Fibroblast of villous mesenchyme (primary cell): ENCODE results near the gene PRR16. TPM values are rescaled to one million over a fixed set of nuclear protein-coding genes. Genes with fewer than 3 reads are reported as not detected.
A peak's percentile ranks its signal among the peaks of the same experiment; 100 is the strongest.

ENCODE experiments used
- DNase-seq: peaks from one replicate; pipeline ENCODE4 v3.0.0-alpha.2; 2010; ENCODE audit warnings: low read depth
- H3K4me3 ChIP-seq: 2 replicates; pipeline ENCODE4 v1.5.1; 2011; ENCODE audit warnings: low read depth, mild to moderate bottlenecking, low read length
- total RNA-seq: library from RNA; depleted of rRNA; stranded (reverse); fragments of >200 nt; gene quantifications from 2 replicates; pipeline ENCODE4 v1.2.3, GENCODE V29; 2012
- TF ChIP-seq, protein P1 (sequence below): IDR thresholded peaks from 2 replicates; pipeline ENCODE4 v1.5.1; 2012; ENCODE audit warnings: low read depth, mild to moderate bottlenecking, low read length; ENCODE audit not compliant: insufficient read depth

Gene PRR16
- total RNA-seq, 1 donor: 22.0 TPM

DNA sequence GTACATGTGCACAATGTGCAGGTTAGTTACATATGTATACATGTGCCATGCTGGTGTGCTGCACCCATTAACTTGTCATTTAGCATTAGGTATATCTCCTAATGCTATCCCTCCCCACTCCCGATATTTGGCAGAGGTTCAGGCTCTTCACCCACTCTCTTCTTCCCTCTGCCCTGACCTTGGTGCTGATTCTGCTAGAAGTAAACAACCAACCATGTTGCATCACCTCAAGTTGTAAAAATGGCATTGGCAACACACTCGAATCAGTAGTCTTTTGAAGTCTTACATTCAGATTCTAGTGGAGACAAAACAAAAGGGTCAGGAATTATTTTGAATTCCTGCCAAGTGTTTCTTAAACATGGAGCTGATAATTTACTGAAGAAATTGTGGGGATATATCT is 40.0 kb downstream of the PRR16 start:
- DNase-seq: no peak
- H3K4me3 ChIP-seq: no peak overlapping the region
- TF ChIP-seq, protein P1, sequence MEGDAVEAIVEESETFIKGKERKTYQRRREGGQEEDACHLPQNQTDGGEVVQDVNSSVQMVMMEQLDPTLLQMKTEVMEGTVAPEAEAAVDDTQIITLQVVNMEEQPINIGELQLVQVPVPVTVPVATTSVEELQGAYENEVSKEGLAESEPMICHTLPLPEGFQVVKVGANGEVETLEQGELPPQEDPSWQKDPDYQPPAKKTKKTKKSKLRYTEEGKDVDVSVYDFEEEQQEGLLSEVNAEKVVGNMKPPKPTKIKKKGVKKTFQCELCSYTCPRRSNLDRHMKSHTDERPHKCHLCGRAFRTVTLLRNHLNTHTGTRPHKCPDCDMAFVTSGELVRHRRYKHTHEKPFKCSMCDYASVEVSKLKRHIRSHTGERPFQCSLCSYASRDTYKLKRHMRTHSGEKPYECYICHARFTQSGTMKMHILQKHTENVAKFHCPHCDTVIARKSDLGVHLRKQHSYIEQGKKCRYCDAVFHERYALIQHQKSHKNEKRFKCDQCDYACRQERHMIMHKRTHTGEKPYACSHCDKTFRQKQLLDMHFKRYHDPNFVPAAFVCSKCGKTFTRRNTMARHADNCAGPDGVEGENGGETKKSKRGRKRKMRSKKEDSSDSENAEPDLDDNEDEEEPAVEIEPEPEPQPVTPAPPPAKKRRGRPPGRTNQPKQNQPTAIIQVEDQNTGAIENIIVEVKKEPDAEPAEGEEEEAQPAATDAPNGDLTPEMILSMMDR: no peak

DNA sequence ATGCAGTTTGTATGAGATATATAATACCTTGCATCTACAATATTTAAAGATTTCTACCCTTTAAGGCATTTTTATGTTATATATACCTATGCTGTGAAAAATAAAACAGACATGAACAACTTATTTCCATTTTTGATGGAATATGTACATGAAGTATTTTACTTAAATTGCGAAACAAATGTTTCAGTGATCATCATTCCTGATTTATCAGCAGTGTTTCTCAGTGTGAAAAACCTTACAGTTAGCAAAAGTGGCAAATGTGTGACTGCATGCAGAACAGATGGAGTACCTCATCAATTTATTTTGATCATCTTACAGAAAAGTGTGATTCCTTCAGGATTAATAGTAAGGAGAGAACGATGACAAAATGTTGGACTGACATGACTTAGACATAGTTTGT is 43.1 kb downstream of the PRR16 start:
- TF ChIP-seq, protein P1: no peak
- DNase-seq: no peak
- no peak overlapping the region for H3K4me3 ChIP-seq

DNA sequence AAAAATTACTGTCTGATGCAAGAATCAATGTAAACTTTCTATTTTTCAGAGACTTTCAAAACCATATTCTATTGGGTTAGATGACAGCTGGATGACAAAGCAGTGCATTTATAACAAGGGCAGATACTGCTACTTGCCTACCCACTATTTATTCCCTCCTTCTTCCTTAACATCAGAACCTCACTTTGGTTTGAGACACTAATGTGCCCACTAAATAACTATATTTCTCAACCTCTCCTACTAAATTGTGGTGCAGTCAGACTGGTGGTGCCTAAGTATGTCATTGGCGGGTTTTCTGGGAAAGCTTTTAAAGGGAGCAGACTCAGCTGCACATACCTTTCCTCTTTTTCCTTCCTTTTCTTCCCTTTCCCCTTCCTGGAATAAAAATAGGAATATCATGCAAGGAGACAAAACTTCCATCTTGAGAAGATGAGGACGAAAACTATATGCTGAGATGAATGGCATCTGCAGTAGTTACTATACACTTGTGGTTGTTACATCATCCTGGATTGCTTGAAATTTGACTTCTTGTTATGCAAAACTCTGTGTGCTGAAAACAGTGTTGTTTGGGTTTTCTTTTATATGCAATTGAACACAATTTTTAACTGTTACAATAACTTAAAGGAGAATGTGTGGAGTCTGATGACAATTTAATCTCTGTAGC is 43.8 kb downstream of the PRR16 start:
- TF ChIP-seq, protein P1: no peak
- peak overlapping the region; percentile 2 for H3K4me3 ChIP-seq
- DNase-seq: peak; percentile 73

DNA sequence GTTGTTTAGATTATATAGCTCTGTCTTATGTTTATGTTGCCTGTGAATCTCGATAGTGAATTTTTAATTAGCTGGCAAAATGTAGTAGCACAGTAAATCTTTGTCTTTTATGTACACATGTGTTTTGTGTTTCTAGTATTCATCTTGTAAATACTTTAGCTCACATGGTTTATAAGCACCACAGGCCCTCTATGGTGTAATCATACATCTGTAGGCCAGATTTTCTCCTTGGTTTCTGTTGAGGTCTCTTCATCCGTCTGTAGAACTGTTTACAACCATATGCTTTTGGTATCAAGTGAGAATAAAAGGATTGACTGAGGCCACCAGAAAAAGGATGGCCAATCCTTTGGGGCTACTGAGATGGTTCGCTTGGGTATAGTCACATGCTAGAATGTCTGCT is 45.0 kb downstream of the PRR16 start:
- H3K4me3 ChIP-seq: no peak overlapping the region
- DNase-seq: peak; percentile 96
- TF ChIP-seq, protein P1: no peak

DNA sequence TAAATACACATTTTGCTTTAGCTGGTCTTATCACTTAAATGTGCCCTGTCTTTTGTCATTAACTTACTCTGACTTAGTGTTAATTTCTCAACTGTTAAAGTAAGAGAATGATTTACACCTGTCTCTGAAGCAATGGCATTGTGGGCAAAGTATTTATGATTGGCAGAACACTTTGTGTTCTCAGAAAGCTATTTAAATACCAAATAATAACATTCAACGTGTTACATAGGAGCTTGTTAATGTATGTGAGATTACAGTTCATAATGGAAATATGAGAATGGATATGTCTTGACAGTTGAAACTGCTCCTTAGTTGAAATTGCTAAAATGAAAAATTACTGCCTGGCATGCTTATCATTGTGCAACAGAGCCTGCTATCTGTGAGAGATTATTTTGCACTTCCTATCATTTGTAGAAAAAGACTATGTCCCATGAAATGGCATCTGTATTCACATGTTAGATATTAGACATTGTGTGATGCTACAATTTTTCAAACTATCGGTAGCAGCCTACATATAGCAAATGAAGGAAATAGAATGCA is 46.1 kb downstream of the PRR16 start:
- TF ChIP-seq, protein P1: no peak
- no peak overlapping the region for H3K4me3 ChIP-seq
- DNase-seq: no peak

DNA sequence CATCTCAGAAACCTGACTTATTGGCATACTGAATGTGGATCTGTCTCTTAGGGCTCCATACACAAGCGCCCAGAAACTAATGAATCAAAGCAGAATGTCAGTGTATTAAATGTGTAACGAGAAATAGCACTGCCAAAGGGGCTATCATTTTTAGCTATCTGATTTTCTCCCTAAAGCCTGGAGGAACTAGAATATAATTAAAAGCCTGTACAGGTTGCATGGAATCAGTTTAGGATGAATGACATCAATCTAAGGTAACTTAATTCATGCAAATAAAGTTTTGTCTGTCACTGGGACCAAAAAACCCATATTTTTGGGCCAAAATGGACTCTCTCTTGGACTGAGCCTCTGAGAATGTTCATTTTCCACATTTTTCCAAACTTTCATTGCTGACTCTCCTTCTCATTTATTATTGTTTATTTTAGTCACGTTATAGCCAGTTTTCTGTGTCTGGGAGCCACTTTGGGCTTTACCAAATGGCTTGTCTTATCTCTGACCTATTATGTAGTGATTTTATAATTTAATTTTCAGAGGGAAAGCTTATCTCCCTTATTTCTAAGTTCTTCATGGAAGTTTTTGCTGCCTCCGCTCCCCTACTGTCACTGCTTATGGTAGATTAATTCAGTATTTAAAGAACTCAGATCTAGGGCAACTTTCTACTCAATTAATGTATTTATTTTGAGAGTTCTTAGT is 47.0 kb downstream of the PRR16 start:
- TF ChIP-seq, protein P1: no peak
- DNase-seq: no peak
- no peak overlapping the region for H3K4me3 ChIP-seq
